C4-2B (cell line): ENCODE results near the gene FCN3.

ENCODE experiments used
- ZFX ChIP-seq: fragments of 450-650 bp; IDR thresholded peaks from 2 replicates; pipeline ENCODE4 v1.6.1; 2017
- TF ChIP-seq, protein P1 (sequence below): fragments of 450-650 bp; conservative IDR thresholded peaks from 2 replicates; pipeline ENCODE4 v1.5.1; 2017; ENCODE audit warnings: mild to moderate bottlenecking

GRCh38 chr1:27381969-27382762 lies 7.5 kb upstream of the FCN3 start:
- TF ChIP-seq, protein P1, sequence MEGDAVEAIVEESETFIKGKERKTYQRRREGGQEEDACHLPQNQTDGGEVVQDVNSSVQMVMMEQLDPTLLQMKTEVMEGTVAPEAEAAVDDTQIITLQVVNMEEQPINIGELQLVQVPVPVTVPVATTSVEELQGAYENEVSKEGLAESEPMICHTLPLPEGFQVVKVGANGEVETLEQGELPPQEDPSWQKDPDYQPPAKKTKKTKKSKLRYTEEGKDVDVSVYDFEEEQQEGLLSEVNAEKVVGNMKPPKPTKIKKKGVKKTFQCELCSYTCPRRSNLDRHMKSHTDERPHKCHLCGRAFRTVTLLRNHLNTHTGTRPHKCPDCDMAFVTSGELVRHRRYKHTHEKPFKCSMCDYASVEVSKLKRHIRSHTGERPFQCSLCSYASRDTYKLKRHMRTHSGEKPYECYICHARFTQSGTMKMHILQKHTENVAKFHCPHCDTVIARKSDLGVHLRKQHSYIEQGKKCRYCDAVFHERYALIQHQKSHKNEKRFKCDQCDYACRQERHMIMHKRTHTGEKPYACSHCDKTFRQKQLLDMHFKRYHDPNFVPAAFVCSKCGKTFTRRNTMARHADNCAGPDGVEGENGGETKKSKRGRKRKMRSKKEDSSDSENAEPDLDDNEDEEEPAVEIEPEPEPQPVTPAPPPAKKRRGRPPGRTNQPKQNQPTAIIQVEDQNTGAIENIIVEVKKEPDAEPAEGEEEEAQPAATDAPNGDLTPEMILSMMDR = no peak
- no peak for TF ChIP-seq ZFX
